GM19438 (cell line): ENCODE measurements around the gene ELOVL6.

ENCODE experiments used
- ATAC-seq: cut with Tn5 transposase; IDR thresholded peaks from one replicate; pipeline ENCODE4 v1.9.1; 2021; ENCODE audit warnings: low read depth; ENCODE audit not compliant: unreplicated experiment

ELOVL6 gene

DNA sequence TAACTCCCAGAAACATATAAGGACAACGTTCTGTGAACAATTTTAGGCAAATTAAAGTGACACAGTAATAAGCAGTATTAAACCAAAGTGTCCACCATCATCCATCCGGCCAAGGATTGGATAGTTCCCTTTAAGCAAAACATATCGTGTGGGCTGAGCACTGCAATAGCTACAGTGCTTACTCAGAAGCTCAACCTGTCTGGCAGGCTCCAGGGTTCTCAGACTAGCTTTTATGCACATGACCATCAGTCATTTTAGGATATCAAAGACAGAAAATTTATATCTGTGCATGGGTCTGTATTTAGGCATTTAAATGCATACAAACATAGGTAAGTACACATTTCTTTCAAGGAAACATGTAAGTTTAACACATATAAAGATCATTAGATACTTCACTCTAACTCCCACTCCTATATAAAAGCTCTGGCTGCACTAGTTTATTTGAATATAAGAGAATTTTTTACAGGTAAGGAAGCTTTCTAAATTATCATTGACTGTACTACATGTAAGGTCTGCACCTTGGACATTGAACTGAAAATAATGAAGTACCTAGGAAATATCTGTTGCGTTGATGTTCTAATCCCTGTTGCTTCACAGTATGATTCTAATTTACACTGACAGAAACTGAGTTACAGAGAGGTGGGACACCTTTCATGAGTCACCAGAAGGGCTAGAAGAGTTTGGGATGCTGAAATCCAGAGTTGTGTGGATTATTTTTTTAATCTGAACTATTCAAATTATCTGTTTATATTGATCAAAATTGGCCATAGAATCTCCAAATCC is 67.6 kb downstream of the ELOVL6 start:
- no peak for ATAC-seq

DNA sequence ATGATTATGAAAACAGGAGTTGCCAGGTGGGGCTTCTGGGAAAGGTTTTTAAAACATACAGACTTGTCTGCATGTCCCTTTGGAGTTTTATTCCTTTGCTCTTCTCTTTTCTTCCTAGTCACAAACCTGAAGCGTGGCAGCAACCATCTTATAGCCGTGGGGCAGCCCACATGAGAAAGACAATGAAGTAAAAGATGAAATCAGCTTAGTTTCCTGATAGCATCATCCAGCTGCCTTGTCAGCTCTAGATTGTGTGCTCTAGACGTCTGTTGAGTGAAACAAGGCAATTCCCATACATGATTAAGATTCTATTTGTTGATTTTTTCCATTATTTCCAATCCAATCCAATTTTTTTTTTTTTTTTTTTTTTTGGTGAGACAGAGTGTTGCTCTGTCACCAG is 68.9 kb downstream of the ELOVL6 start:
- no peak for ATAC-seq

DNA sequence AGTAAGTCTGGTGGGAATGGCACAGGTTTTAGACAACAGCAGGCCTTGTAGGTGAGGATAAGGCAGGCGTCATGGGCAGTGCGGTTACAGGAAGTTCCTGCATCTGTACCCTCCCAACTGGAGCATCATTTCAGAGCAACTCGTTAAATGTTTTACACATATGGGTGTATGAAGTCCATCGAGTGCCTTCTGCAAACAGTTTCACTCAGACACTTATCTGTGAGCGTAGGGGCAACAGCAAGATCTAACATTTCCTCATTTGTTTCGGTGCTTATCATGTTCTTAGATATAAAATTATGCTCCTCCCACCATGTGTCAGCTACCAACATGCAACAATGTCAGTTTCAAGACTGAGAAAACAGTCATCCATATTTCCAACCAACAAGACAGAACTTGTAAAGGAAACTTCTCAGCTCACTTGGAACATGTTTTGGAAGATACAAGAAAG is 69.9 kb downstream of the ELOVL6 start:
- ATAC-seq, result no peak

DNA sequence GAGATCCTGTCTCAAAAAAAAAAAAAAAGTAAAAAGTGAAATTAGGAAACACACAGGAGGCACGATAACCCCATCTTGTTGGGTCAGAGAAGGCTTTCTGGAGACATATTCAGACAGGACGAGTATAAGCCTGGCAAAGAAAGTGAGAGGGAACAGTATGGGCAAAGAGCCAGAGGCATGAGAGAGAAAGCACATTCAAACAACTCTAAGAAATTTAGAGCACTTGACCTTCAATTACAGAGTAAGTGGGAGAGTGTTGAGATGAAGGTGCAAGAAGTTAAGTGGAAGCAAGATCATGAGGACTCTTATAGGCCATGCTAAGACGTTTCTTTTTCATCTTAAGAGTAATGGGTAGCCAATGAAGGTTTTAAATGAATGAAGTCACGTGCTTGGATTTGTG is 70.4 kb downstream of the ELOVL6 start:
- ATAC-seq, result no peak

DNA sequence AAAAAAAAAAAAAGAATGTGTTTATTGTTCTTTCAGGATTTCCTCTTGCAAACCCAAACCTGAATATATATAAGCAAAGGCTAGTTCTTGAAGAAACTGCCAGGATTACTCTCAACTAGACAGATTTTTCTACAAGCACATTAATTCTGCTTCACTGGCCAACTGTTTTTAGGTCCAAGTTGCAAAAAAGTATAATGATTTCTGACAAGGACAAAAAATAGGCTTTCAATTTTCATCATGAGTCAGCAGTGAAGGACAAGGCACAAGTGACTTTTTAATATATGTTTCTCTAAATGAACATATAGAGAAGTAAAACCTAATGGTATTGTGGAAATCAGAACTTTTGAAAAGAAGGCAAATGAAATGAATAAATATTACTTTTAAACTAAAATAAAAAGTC is 73.7 kb downstream of the ELOVL6 start:
- no peak for ATAC-seq

DNA sequence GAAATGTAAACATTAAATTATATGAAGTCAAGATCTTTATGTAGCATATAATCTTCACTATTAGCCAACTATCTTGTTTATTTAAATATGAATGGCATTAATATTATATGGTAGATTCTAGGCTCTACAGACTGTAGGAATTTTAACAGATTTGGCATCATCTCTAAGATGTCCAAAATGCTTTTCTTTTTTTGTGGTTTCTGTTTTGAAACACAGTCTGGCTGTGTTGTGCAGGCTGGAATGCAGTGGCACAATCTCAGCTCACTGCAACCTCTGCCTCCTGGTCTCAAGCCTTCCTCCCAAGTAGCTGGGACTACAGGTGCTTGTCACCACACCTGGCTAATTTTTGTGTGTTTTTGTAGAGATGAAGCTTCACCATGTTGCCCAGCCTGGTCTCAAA is 76.2 kb downstream of the ELOVL6 start:
- ATAC-seq, result no peak

DNA sequence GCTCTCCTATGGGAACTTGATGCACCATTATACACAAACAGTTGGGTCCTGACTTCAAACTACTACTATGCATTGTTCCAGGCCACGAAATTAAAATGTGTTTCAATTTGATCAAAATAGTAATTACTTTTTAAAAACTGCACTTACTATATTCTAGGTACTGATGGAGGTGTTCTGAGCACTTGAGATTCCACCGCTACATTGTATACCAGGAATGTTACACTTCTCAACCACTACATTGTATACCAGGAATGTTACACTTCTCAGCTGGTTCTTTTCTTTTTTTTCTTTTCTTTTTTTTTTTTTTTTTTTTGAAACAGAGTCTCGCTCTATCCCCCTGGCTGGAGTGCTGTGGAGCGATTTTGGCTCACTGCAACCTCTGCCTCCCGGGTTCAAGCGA is 77.9 kb downstream of the ELOVL6 start:
- ATAC-seq, result no peak

DNA sequence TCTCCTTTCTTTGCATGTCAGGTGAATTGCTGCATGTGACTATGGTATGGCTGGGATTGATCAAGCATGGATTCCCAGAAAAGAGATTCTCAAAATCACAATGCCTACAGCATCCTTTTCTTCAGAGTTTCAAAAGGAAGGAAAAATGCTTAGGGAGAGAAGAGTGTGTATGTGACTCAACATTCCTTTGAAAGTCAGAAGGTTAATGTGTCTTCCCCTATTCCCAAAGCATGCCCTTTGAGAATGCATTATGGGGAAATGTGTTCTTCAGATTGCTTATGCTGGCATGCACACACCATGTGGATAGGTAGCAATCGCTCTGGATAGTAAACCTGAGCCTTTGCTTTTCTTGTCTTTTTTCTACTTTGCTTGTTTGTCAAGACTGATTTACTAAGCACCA is 78.5 kb downstream of the ELOVL6 start:
- no peak for ATAC-seq

DNA sequence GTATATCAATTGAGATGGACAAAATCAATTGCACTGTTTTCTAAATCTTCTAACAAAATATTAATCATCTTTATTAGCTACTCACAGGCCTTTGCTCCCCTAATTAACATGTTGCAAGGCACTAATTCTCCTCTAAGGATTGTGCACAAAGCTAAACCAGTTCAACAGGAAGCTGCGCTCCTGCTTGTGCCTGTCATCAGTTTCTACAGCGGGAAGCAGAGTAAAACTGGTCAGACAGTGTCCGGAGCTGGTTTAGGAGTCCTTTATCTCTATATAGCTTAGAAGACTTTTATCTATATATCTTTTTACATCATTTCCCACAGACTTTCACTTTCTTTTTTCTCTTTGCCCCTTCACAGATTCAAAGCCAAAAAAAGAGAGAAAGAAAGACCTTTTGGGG is 79.1 kb downstream of the ELOVL6 start:
- ATAC-seq, result no peak

DNA sequence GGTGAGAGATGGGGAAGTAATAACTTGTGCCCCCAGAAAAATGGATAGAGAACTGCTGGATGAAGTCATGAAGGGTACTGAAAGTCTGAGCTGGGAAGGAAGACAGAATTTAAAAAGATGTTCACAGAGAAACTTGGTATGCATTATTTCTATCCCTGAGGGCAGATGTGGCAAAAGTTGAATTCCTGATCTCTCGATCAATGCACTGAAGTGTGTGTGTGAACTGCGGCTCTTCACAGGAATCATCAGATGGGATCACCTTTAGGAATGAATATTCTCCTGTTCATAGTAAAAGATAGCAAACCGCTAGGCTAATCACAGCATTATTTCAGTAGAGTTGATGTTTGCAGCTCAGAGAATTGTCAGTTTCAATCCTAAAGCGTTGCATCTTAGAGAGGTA is 86.4 kb downstream of the ELOVL6 start:
- no peak for ATAC-seq

DNA sequence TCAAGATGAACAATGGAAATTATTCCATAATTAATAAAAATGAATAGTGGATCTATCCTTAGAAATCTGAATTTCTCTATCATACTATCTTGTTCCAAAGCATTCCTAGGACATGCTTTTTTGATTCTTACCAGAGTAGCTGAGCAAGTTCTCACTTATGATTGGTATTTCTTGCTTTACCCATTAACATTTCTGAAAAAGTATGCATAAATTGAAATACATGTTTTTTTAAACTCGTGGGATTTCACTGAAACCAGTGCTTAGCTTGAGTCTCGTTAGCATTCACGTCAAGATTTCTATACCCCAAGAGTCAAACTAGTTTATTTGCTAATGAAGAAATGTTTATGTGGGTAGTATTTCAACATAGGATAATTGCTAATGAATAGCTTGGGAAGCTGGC is 89.0 kb downstream of the ELOVL6 start:
- ATAC-seq, result no peak

DNA sequence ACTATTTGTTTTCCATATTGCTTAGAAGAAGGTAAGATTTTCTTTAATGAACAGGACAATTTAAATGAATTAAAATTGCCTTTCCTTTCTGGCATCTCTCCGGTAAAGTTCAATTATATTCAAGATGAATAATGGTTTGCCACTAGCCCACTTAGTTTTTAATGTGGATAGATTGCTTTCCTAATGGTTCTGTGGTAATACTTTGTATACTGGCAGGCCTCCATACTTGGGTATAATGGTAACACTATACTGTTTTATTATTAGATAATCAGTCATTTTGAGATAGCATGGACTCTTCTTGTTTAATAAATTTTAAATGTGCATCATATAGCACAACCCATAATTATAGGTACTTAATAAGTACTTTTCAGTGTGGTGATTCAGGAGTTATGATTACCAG is 89.5 kb downstream of the ELOVL6 start:
- ATAC-seq, result no peak

DNA sequence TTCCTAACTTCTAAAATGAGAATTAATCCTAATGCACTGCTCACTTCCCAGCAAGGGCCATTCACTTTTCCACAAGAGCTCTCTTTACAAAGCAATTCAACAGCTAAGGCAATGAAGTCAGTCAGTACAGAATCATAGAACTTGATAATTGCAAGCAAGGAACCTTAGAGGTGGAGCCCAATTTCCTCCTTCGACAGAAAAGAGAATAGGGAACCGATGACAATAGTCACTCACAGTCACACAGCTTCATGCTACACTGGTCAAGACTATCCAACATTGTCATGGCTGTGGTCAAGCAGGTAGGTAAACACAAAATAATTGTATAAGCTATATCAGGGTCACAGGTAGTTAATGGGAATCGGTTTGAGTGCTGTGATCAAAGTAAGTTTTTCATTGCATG is 90.0 kb downstream of the ELOVL6 start:
- peak; percentile 95 for ATAC-seq

DNA sequence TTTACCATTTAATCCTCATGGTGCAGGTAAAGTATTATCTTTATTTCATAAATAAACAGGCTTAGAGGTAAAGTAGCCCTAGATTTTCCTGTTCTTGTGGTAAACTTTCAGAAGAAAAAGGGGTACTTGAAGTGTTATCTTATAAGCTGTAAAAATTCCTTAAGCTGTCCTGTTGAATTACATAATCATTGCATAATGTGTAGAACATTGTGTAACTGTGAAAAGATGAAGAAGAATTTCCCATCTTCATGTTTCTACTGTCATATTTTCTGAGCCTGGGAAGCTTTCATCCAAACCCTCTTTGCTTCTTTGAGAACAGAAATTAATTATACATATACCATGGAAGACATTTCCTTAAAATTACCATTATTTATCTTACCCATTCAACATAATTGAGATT is 90.5 kb downstream of the ELOVL6 start:
- ATAC-seq, result no peak

DNA sequence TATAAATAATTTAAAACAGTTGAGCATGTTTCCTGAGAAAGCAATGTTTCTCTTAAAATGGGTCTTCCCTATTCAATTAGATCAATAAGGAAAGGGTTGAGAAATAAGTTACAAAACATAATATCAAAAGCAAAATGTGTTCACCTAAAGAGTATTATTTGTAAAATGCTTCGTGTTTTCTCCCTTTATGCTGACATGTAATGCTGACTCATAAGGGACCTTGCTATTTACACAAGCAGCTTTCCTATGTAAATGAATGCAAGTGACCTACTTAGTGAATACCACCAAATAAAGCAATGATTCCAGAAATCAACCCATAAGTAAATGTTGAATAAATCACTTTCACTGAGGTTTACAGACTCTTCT is 91.5 kb downstream of the ELOVL6 start:
- ATAC-seq, result no peak

DNA sequence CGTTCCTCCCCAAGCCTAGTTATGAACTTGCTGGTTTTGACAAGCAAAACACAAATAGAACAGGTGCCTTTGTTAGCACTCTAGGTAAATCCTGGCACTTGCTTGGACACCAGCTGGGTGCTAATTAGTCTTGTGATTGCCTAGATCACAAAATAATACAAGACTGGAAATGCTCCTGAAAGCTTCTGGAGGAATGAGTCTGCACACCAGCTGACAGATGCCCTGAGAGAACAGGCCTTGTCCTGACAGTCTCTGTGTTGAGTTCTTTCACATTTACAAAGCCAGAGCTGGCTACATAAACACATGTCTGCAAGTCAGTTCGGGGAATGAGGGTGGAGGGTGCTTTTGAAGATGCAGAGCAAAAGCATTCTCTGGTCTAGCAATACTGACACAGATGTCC is 93.8 kb downstream of the ELOVL6 start:
- no peak for ATAC-seq

DNA sequence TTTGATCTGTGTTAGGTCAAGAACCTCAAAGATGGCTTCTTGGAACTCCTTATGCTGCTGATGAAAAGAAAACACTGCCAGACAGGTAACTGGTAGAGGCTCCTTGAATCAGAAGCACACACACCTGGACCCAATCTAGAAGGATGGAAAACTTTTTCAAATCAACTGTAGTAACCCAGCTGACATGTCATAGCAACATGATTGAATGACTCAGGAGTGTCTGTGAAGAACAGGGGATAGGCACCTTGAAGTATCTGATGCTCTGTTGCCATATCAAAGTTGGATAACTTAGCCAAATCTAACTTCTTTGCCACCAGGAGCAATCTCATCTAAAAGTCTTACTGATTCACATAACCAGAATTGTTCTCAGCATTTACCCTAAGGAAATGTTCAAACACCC is 98.8 kb downstream of the ELOVL6 start:
- no peak for ATAC-seq

DNA sequence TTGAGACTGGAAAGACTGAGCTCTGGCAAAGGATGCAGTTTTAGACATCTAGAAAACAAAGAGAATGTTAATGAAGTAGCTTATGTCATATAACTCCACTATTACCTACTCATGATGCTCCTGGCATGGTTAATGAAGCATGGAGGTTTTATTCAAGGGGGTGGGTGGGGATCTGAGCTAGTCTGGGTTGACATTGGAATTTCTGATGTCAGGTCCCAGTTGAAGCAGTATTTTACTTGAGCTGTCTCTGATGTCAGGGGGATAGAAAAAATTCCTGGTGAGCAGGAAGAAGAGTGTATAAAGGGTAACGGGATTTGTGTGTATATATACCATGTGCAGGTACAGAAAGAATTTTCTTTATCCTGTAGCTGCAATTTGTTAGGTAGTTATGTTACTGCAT is 102.0 kb downstream of the ELOVL6 start:
- ATAC-seq, result no peak

DNA sequence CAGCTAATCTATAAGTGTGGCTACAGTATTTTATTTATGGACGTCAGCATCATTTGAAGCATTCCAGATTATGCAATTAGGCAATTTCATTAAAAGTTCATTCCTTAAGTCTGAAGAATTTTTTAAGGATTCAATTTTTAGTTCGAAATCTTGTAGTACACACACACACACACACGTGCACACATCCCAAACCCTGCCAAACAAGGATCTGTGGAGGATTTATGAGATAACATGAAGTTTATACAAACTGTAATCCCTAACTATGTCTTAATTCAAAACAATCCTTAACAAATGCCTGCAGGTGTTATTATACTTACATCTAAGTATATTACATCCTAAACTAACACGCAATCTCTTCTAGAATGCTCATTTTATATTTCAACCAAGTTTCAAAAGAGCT is 105.8 kb downstream of the ELOVL6 start:
- no peak for ATAC-seq

DNA sequence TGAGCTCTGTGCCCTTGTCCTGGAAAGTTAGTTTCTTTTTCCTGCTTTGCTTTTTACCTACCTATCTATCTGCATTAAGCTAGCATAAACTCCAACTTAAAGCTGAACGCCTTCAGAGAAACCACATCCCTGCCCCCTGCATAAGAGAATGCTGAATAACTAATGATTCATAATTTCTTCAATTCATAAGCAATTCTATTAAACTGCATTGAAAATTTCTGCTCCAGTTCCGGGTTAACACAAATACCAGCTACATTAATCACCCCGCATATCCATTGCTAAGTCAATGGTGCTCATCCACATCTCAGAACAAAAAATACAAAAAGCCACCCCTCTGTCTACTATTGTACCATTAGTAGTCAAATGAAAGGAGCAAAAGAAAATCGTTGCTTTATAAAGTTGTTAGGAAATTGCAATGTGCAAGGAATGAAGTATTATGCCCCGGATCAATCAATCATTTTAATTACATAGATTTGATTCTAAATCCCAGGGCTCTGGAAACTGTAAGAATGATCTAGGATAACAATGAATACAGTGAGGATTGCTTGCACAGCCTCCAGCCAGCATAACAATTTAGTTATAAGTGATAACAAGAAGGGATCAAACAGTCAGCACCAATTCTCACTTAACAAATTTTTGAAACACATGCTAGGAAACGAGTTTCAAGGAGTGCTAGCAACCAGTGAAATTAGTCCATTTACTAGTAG is 106.8 kb downstream of the ELOVL6 start:
- ATAC-seq, result no peak

DNA sequence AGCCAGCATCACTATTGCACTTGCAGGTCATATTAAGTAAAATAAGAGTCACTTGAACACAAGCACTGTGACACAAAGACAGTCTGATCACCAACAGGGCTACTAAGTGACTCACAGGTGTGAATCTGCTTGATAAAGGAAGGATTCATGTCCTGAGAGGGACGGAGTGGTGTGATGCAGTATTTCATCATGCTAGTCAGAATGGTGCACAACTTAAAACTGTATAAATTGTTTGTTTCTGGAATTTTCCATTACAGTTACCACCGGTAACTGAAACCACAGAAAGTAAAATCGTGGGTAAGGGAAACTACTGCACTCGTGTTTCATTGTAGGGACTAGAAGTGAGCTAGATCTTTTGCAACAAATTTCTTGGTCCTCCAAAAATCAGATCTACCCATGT is 109.7 kb downstream of the ELOVL6 start:
- no peak for ATAC-seq

DNA sequence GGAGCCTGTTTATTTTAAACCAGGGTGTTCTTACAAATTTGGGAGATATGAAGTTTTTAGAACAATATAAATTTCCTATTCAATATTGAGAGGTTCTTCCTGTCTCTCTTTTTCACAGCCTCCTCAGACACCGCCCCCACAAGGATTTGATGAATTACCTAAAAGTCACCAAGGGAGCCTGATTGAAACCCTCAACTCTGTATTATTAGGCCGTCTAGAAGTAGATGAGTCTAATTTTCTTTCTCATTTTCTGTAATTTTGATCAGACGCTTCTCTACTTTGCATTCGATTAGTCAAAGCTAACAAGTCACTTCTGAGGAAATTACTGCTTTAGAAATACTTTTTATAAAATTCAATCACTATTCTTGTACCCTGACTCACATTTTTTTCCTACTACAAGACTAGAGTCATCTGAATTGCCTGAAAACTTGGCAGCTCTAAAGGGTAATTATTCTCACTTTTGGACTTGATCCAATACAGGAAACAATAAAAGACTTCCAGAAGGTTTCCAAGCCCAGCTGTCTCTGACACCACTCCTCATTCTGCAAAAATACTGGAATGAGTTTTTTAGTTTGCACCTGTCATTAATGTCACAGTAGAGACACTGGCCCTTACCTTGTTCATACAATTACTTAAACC is 111.2 kb downstream of the ELOVL6 start:
- ATAC-seq, result no peak
